ENCODE measurements around the gene EPN1. TPM values are rescaled to one million over a fixed set of nuclear protein-coding genes. Genes with fewer than 3 reads are reported as not detected.
A peak's percentile ranks its signal among the peaks of the same experiment; 100 is the strongest.

Gene EPN1
- total and polyA plus RNA-seq, 11 donors, result 125 to 377 (median 188) TPM

DNA sequence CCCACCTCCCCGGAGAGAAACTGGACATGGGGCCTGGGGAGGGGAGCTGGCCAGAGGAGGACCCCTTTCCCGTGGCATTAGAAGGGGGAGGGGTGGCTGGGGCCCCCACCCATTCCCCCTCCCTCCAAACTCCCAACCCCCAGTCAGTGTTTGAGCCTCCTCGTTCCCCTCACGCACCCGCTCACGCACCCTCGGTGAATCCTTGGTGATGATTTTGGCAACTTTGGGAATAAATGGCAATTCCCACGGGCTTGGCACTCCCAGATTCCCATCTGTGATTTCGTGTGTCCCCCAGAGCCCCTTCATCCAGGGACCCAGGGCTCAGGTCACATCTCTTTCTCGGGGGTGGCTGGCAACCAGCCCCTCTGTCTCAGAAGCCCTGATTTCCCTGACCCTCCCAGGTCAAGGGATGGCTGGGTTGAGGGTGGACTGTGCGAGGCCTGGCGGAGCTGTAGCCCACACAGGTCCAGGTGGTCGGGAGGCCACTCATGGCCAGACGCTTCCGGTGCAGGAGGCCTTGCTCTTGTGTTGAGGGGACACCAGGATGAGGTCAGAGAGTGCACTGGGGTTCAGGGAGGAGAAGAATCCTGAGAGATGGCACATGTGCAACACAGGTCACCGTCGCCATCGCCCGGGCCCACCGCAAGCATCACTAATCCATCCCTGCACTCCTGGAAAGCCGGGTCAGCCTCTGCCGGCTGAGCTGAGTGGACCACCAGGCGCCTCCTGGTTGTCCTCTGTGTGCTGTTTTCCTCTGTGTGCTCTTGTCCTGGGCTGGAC lies 20.7 kb downstream of the EPN1 start:
- no peaks in the 10 kb centered on the region for H3K9me3 ChIP-seq
- no peak overlapping the region for H3K27ac ChIP-seq
- peak in 1 of 5 donors; percentile 18 for DNase-seq
- 87 to 92% (median 91%) methylated on average over 18 to 23 of the region's 23 CpGs for WGBS, 4 donors
- no peak overlapping the region for H3K4me3 ChIP-seq
- H3K36me3 ChIP-seq, result peaks cover 0 to 96% (median 82%) of the 10 kb centered on the region in 9 donors
- intact Hi-C loops (cut with DNase I), result no loop called here
- TF ChIP-seq, protein P1, sequence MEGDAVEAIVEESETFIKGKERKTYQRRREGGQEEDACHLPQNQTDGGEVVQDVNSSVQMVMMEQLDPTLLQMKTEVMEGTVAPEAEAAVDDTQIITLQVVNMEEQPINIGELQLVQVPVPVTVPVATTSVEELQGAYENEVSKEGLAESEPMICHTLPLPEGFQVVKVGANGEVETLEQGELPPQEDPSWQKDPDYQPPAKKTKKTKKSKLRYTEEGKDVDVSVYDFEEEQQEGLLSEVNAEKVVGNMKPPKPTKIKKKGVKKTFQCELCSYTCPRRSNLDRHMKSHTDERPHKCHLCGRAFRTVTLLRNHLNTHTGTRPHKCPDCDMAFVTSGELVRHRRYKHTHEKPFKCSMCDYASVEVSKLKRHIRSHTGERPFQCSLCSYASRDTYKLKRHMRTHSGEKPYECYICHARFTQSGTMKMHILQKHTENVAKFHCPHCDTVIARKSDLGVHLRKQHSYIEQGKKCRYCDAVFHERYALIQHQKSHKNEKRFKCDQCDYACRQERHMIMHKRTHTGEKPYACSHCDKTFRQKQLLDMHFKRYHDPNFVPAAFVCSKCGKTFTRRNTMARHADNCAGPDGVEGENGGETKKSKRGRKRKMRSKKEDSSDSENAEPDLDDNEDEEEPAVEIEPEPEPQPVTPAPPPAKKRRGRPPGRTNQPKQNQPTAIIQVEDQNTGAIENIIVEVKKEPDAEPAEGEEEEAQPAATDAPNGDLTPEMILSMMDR (IDR thresholded peaks at IDR 0.05), result no peak
- no peak for TF ChIP-seq POLR2A (IDR thresholded peaks at IDR 0.05)
- no peaks in the 10 kb centered on the region for H3K4me1 ChIP-seq
- no peak for ATAC-seq
- H3K27me3 ChIP-seq, result no peaks in the 10 kb centered on the region

DNA sequence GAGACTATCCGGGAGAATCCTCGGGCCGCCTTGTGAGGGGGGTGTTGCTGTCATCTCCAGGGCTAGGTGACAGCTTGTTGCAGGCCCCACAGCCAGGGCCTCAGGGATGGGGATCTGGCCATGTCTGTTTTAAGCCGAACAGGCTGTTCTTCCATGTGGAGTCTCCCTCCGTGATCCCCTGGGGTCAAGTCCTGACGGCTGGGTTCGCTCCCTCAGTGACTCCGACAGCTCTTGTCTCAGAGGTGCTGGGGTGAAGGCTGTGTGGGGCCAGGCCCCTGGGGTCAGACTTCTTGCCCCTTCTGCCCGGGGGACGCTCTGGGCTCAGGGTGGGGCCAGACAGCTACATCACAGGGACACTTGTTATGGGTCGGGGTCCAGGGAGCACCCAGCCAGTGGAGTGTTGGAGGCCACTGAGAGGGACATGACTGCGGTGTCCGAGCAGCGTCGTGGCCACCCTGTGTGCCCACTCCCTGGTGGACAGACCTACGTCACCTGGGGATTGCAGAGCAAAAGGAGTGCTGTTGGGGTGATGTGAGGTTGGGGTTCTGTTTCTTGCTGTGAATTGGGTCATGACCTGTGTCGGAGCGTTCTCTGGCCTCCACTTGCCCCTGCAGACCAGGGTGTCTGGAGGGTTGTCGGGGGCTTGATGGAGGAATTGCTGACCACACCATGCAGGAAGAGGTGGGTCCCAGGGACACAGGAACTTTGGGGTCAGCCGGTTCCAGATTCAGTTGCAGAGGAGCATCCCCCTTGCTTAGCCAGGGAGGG lies 21.5 kb downstream of the EPN1 start:
- no peak overlapping the region for H3K4me3 ChIP-seq
- H3K9me3 ChIP-seq, result no peaks in the 10 kb centered on the region
- intact Hi-C loops (cut with DNase I), result no loop called here
- H3K27me3 ChIP-seq, result no peaks in the 10 kb centered on the region
- TF ChIP-seq, protein P1 (IDR thresholded peaks at IDR 0.05), result no peak
- TF ChIP-seq POLR2A (IDR thresholded peaks at IDR 0.05), result no peak
- no peaks in the 10 kb centered on the region for H3K4me1 ChIP-seq
- WGBS, 4 donors, result 92 to 95% (median 93%) methylated on average over 15 to 20 of the region's 20 CpGs
- peak in 1 of 5 donors; percentile 18 for DNase-seq
- ATAC-seq, result no peak
- H3K36me3 ChIP-seq, result peaks cover 0 to 94% (median 77%) of the 10 kb centered on the region in 9 donors
- H3K27ac ChIP-seq, result no peak overlapping the region

DNA sequence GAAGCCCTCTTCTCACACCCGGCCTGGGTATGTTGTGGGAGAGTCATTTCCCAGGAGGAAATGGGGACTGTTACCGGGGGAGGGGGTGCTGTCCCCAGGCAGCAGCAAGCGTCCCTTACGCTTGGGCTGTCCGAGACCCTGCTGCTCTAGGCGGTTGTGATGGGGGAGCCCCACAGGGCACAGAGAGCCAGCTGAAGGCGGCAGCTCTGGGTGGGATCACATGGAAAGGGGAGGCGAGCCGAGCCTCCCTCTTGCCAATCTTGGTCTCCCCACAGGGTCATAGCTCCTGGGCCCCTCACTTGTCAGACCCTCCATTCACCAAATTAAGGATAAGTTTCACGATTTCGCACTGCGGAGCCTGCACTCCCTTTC lies 22.0 kb downstream of the EPN1 start:
- 84 to 94% (median 89%) methylated on average over 8 to 12 of the region's 12 CpGs for WGBS, 4 donors

More for the DNA sequence above, 22.0 kb downstream of the EPN1 start:
- Histone ChIP-seq H3K27ac (no peak overlapping the region), H3K36me3 (peaks cover 0 to 89% (median 73%) of the 10 kb centered on the region in 9 donors), H3K9me3 (no peaks in the 10 kb centered on the region), H3K27me3 (no peaks in the 10 kb centered on the region), H3K4me3 (no peak overlapping the region), H3K4me1 (no peaks in the 10 kb centered on the region)
- intact Hi-C loops (cut with DNase I), result no loop called here
- DNase-seq (peak in 1 of 5 donors; percentile 11), ATAC-seq (no peak)
- no peak for TF ChIP-seq POLR2A (IDR thresholded peaks at IDR 0.05)
- TF ChIP-seq, protein P1 (IDR thresholded peaks at IDR 0.05), result no peak

Data from heart left ventricle (tissue), 16 donors.